Astrocyte (in vitro differentiated cells and primary cell): ENCODE results near the gene HBA2.

Experiments
- EZH2 ChIP-seq: IDR thresholded peaks from 2 replicates; pipeline ENCODE4 v1.6.1; 2012; ENCODE audit warnings: mild to moderate bottlenecking, low read length, inconsistent platforms; ENCODE audit not compliant: insufficient read depth
- TF ChIP-seq, protein P1 (sequence below): IDR thresholded peaks from 2 replicates; pipeline ENCODE4 v1.5.1; 2011; ENCODE audit warnings: low read depth, mild to moderate bottlenecking, inconsistent platforms, low read length, moderate library complexity; ENCODE audit not compliant: insufficient read depth

DNA sequence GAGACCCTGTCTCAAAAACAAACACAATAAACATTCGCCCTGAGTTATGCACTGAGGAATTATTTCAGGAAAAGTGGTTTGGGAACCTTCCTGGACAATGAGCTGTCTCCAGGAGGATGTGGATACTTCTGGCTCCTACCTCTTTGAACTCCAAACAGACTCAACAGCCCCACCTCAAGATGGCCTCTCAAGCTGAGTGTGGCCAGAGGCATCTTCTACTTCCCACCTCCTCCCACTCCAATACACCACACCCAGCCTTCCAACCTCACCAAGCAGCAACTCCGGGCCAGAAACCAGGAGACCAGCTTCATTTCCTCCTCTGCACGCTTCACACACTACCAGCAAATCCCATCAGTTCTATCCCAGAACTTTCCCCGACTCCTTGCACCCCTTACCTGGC is 19.2 kb downstream of the HBA2 start:
- TF ChIP-seq, protein P1, sequence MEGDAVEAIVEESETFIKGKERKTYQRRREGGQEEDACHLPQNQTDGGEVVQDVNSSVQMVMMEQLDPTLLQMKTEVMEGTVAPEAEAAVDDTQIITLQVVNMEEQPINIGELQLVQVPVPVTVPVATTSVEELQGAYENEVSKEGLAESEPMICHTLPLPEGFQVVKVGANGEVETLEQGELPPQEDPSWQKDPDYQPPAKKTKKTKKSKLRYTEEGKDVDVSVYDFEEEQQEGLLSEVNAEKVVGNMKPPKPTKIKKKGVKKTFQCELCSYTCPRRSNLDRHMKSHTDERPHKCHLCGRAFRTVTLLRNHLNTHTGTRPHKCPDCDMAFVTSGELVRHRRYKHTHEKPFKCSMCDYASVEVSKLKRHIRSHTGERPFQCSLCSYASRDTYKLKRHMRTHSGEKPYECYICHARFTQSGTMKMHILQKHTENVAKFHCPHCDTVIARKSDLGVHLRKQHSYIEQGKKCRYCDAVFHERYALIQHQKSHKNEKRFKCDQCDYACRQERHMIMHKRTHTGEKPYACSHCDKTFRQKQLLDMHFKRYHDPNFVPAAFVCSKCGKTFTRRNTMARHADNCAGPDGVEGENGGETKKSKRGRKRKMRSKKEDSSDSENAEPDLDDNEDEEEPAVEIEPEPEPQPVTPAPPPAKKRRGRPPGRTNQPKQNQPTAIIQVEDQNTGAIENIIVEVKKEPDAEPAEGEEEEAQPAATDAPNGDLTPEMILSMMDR = no peak
- no peak for TF ChIP-seq EZH2
